ENCODE measurements around the gene SLC16A4. TPM values are rescaled to one million over a fixed set of nuclear protein-coding genes. Genes with fewer than 3 reads are reported as not detected.
"Not testable (repeated sequence)": the region's sequence is repeated elsewhere in the genome, so short reads cannot be mapped to it uniquely, and the experiment has no call there.

The SLC16A4 gene
- total RNA-seq, 2 experiments from 2014 or later: 0.14 to 0.23 TPM

DNA sequence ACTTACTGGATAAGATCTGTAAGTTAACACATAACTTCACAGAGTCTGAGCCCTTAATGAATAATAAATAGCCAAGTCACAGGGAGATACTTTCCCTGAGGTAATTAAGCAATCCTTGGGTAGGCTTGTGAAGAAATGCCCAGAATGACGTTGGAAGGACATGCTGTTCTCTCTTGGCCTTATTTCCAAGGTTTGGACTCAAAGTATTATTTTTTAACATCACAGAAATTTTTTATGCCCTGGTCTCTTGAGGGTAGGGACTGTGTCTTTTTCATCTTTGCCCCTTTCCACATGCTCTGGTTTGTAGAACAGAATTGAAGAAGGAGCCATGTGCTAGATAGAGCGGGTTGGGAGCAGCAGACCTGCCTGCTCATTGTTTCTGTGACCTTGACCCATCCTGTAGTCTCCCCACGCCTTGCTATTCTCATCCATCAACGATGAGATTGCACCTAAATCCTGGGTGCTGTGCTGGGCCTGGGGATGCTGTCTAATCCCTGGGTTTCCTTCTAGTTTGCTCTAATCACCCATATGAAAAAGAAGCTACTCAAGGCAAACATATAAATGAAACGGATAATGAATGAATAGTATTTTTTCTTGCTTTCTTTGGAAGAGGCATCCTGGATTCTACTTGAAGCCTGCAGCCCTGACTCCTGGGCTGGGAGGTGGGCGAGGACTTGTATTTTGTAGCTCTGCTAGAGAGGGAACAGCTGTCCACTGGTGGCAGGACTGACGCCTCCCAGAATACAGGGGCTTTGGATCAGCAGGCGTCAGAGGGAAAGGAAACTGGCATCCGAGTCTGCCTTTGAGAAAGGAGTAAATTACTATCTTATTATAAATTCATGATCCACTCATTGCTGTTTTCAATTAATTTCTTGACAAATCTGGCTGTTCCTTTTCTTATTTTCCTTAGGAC is 34.1 kb upstream of the SLC16A4 start:
- H3K27ac Mint-ChIP-seq: no peak overlapping the region
- DNase-seq: no peak
- no peaks in the 10 kb centered on the region for H3K36me3 Mint-ChIP-seq
- CTCF ChIA-PET: interaction anchor here (1.0 to 3.8 kb wide), 3 partner anchors 12 to 71 kb away, joined by 3 to 14 read pairs (median 4); no protein-coding TSS in a partner anchor
- peaks cover 12% of the 10 kb centered on the region for H3K27me3 Mint-ChIP-seq
- ATAC-seq: no peak
- H3K4me1 Mint-ChIP-seq: peaks cover 14% of the 10 kb centered on the region
- no peak overlapping the region for H3K4me3 Mint-ChIP-seq
- no peaks in the 10 kb centered on the region for H3K9me3 Mint-ChIP-seq (ENCODE audit: low read depth)

DNA sequence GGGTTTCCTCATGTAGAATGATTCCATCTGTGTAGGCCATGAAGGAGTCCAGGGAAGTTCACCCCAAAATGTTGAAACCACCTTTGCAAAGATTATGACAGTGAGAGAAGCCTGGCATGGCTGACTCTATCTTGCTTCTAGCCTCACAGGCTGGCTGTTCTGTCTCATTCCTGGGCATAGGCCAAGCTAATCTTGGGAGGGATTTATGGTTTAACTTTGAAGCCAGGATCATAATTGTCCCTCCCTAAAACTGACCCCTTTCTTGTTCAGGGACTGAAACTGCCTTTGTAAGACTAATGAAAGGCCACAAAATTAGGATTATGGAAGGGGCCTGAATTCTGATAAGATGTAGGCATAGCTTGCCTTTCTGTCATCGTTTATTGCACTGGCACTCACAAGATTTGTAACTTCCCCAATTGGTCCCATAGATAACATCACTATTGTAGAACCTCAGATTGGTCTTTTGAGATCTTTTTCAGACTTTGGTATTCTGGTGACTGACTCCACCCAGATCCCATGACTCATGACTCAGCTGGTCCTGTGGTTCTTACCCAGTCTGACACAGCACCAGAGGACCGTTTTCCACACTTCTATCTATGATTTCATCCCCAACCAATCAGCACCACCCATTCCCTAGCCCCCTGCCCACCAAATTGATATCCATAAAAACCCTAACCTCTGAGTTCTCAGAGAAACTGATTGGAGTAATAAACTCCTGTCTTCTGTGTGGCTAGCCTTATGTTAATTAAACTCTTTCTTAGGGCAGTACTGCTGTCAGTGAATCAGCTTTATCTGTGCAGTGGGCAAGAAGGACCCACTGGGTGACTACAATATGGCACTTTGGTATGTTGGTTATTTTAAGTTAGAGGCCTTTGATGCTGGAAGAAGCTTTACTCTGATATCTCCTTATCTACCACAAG is 30.3 kb upstream of the SLC16A4 start:
- ATAC-seq (peak; percentile 73), DNase-seq (peak; percentile 56)
- H3K4me3 Mint-ChIP-seq: no peak overlapping the region
- peaks cover 14% of the 10 kb centered on the region for H3K4me1 Mint-ChIP-seq
- peaks cover 12% of the 10 kb centered on the region for H3K27me3 Mint-ChIP-seq
- H3K27ac Mint-ChIP-seq: no peak overlapping the region
- CTCF ChIA-PET: interaction anchor here (1.2 to 1.4 kb wide), 2 partner anchors 9 to 39 kb away, joined by 5 to 6 read pairs; no protein-coding TSS in a partner anchor
- H3K9me3 Mint-ChIP-seq (ENCODE audit: low read depth): no peaks in the 10 kb centered on the region
- no peaks in the 10 kb centered on the region for H3K36me3 Mint-ChIP-seq

DNA sequence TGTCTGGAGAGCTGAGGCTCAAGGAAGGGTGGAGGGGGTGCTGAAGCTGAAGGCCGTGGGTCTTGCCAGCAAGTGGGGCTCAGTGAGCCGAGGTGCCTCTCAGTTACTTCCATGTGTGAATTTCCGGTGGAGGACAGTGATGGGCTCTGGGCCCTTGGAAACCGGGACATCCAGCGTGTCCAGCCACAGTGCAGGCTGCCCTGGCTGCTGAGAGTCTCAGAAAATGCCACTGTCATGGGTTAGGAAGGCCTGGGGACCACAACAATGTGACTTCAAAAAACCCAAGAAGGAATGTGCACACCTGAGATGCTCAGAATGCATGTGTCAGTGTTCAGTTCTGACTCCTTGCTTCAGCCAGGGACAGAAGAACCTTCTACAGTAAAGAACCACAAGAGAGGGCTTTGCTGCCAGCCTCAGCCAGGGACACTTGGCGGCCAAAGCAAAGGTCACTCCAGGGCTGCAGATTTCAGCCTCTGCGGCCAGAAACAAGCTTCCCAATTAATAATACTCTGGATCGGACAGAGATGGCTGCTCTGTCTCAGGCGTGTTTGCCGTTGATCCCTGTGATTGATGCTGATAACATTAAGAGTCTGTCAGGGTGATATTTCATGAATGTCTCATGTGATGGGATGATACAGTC is 29.3 kb upstream of the SLC16A4 start:
- Mint-ChIP-seq H3K36me3 (no peaks in the 10 kb centered on the region), H3K27ac (no peak overlapping the region), H3K27me3 (peaks cover 8% of the 10 kb centered on the region), H3K9me3 (ENCODE audit: low read depth) (no peaks in the 10 kb centered on the region), H3K4me1 (peaks cover 14% of the 10 kb centered on the region), H3K4me3 (no peak overlapping the region)
- CTCF ChIA-PET: no interaction called here
- no peak for ATAC-seq
- no peak for DNase-seq

DNA sequence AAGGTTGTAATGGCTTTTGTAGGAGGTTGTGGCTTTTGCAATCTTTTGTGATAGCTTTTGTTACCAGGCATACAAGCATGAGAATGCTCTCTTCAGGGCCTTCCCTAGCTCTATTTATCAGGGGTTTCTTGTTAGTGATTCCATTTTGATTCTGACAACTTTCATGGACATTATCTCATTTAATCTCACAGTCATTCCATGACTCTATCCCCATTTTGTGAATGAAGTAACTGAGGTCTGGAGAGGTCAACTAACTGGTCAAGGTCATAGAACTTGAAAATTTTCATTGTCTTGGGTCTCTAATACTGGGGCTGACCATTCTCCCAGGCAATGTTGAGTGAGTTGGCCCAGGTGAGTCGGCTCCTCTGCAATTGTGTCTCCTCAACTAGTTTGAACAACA is 27.9 kb upstream of the SLC16A4 start:
- no peak for ATAC-seq
- no peak overlapping the region for H3K27ac Mint-ChIP-seq
- no peak overlapping the region for H3K4me3 Mint-ChIP-seq
- DNase-seq: no peak
- no peaks in the 10 kb centered on the region for H3K36me3 Mint-ChIP-seq
- H3K9me3 Mint-ChIP-seq (ENCODE audit: low read depth): no peaks in the 10 kb centered on the region
- H3K27me3 Mint-ChIP-seq: peaks cover 3% of the 10 kb centered on the region
- CTCF ChIA-PET: no interaction called here
- peaks cover 11% of the 10 kb centered on the region for H3K4me1 Mint-ChIP-seq

DNA sequence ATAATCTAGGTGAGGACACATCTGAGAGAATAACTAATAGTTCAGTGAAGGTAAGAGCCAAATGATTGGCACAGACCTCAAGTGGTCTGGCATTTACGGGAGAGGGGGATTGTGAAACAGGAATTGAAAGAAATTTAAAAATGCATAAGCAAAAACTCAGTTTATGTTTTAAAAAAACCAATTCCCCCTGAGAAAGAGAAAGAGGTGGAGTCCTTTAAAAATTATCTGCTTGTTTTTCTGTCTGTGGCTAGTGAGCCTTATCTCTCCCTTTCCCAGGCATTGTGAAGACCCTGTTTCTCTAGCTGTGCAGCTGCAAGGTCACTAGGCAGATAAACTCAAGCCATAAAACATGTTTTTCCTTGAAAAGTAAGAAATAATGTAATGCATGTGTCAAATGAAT is 22.2 kb upstream of the SLC16A4 start:
- H3K9me3 Mint-ChIP-seq (ENCODE audit: low read depth); H3K36me3 Mint-ChIP-seq; H3K27me3 Mint-ChIP-seq; DNase-seq; ATAC-seq; H3K27ac Mint-ChIP-seq; H3K4me3 Mint-ChIP-seq: not testable (repeated sequence)
- peaks cover 11% of the 10 kb centered on the region for H3K4me1 Mint-ChIP-seq
- CTCF ChIA-PET: interaction anchor here (0.7 to 12.4 kb wide), 20 partner anchors 8 to 368 kb away, joined by 3 to 127 read pairs (median 4); partner anchors contain the start of gene RBM15

DNA sequence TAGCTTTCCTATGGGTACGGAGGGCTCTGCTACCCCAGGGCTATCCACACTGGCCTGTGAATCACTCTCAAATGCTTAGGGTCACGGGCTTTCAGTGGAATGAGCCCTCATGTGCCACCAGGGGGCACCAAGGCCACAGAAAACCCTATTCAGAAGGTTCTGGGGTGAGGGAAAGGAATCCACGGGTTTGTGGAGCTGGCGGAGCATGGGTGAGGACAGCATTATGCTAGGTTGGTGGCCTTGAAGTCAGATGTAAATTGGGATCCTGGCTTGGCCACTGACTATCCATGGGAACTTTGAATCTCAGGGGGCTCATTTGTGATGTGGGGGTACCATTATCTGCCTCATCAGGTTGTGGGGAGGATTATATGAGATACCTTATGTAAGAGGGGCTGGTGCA is 21.8 kb upstream of the SLC16A4 start:
- no peaks in the 10 kb centered on the region for H3K9me3 Mint-ChIP-seq (ENCODE audit: low read depth)

DNA sequence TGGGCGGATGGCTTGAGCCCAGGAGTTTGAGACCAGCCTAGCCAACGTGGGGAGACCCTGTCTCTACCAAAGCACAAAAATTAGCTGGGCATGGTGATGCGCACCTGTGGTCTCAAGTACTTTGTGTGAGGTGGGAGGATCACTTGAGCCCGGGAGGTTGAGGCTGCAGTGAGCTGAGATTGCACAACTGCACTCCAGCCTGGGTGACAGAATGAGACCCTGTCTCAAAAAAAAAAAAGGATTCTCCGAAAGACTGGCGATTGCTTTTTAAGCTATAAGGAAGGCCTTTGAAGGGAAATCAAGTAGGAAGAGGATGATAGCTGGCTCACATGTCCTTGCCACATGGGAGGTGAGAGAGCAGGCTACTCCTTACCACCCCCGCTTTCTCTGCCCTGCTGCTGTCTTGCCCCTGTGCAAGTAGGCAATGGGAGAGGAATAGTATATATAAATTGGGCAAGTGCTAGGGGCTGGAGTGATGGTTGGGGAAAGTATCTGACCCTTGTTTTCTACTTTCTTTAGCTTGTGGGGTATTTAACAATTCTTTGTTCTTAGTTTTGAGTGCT is 20.4 kb upstream of the SLC16A4 start:
- no peaks in the 10 kb centered on the region for H3K27me3 Mint-ChIP-seq
- peaks cover 21% of the 10 kb centered on the region for H3K4me1 Mint-ChIP-seq
- peaks cover 2% of the 10 kb centered on the region for H3K36me3 Mint-ChIP-seq
- no peak overlapping the region for H3K27ac Mint-ChIP-seq
- no peak overlapping the region for H3K4me3 Mint-ChIP-seq
- no peaks in the 10 kb centered on the region for H3K9me3 Mint-ChIP-seq (ENCODE audit: low read depth)
- DNase-seq (no peak), ATAC-seq (no peak)
- CTCF ChIA-PET: interaction anchor here (1.0 to 12.4 kb wide), 10 partner anchors 18 to 214 kb away, joined by 3 to 127 read pairs (median 4); partner anchors contain the start of gene RBM15

More for the DNA sequence above, 21.8 kb upstream of the SLC16A4 start:
- ATAC-seq (peak; percentile 57), DNase-seq (peak; percentile 73)
- no peaks in the 10 kb centered on the region for H3K27me3 Mint-ChIP-seq
- no peaks in the 10 kb centered on the region for H3K36me3 Mint-ChIP-seq
- CTCF ChIA-PET: interaction anchor here (0.7 to 12.4 kb wide), 21 partner anchors 8 to 369 kb away, joined by 3 to 127 read pairs (median 4); partner anchors contain the start of gene RBM15
- H3K4me3 Mint-ChIP-seq: no peak overlapping the region
- no peak overlapping the region for H3K27ac Mint-ChIP-seq
- H3K4me1 Mint-ChIP-seq: peaks cover 16% of the 10 kb centered on the region

DNA sequence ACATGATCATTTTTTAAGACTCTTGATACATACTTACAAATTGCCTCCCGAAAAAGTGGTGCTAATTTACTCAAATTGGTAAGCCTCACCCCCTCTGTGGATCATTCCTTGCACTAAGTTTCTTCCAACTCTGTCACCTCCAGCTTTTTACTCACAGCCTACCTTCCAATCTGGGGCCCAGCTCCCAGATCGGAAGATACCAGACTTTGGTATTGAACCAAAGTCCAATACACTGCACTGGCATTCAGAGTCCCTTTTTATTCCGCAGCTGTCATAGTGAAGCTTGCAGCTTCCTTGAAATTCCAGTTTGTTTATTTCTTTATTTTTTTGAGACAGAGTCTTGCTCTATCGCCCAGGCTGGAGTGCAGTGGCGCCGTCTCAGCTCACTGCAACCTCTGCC is 18.5 kb upstream of the SLC16A4 start:
- peaks cover 24% of the 10 kb centered on the region for H3K4me1 Mint-ChIP-seq
- H3K4me3 Mint-ChIP-seq: no peak overlapping the region
- peaks cover 6% of the 10 kb centered on the region for H3K36me3 Mint-ChIP-seq
- DNase-seq: no peak
- H3K27ac Mint-ChIP-seq: no peak overlapping the region
- no peaks in the 10 kb centered on the region for H3K27me3 Mint-ChIP-seq
- CTCF ChIA-PET: interaction anchor here (0.6 to 12.4 kb wide), 10 partner anchors 14 to 372 kb away, joined by 3 to 127 read pairs (median 10); partner anchors contain the start of genes KCNC4 and RBM15
- ATAC-seq: no peak
- no peaks in the 10 kb centered on the region for H3K9me3 Mint-ChIP-seq (ENCODE audit: low read depth)

DNA sequence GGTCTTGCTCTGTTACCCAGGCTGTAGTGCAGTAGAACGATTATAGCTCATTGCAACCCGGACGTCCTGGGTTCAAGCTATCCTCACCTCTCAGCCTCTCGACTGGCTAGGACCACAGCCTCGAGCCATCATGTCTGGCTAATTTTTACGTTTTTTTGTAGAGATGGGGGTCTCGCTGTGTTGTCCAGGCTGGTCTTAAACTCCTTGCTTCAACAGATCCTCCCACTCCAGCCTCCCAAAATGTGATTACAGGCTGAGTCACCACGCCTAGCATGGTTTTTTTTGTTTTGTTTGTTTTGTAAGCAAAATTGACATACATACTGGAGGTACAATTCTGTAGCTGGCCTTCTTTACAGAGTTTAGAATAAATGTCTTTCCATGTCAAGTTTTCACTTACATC is 17.7 kb upstream of the SLC16A4 start:
- no peak for DNase-seq
- ATAC-seq: no peak
- no peaks in the 10 kb centered on the region for H3K27me3 Mint-ChIP-seq
- no peaks in the 10 kb centered on the region for H3K9me3 Mint-ChIP-seq (ENCODE audit: low read depth)
- H3K27ac Mint-ChIP-seq: peak overlapping the region; percentile 47
- peaks cover 26% of the 10 kb centered on the region for H3K4me1 Mint-ChIP-seq
- CTCF ChIA-PET: interaction anchor here (1.0 to 12.4 kb wide), 10 partner anchors 8 to 622 kb away, joined by 3 to 127 read pairs (median 10); partner anchors contain the start of genes KCNC4 and RBM15
- peaks cover 11% of the 10 kb centered on the region for H3K36me3 Mint-ChIP-seq
- H3K4me3 Mint-ChIP-seq: peak overlapping the region; percentile 98

DNA sequence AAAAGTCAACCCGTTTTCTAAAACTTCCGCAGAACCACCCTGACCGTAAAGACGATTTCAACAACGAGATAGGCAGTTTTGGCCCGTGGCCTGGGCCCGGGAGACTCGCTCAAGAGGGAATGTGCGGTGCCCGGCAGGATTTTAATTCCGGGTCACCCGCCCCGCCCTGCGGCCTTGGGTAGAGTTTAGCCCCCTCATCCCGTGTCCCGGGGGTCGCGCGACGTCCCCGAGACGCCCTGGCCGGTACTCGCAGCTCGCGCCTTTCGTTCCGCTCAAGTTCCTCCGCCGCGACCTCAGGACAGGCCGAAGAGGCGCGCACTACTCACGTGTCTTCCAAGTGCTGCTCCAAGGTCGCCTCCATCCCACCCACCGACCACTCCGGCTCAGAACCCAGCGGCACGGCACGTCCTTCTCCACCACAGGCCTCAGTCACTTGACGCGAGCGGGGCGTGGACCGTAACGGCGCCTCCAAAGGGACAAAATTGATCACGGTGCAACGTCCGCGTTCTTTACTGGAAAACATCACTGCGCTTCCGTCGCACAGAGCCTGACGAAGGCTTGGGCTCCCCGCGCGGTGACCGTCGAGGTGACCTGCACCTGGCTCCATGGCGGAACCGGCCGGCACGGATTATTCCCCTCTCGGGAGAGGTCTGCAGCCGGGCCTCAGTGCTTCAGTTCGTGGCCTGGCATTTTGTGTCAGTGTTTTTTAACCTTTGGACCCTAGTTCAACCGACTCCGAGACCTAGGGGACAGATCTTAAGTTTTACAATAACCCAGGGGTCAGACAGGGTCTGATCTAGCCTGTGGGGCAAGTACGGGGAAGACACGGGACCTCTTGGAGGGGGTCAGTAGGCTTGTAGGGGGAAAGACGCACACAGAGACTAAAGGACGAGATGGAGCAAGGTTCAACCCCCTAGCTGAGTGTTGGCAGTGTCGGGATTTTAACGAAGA is 16.7 kb upstream of the SLC16A4 start, which contains the start of gene LAMTOR5:
Gene LAMTOR5, minus strand, starts transcription at position 435 of the 951 bp plus-strand sequence. Its CDS starts 74 bp downstream, at position 361.
- H3K4me1 Mint-ChIP-seq: peaks cover 25% of the 10 kb centered on the region
- no peaks in the 10 kb centered on the region for H3K27me3 Mint-ChIP-seq
- H3K36me3 Mint-ChIP-seq: peaks cover 11% of the 10 kb centered on the region
- no peaks in the 10 kb centered on the region for H3K9me3 Mint-ChIP-seq (ENCODE audit: low read depth)
- DNase-seq: peak; percentile 96
- peak within 1 kb of the TSS; percentile 98 for H3K4me3 Mint-ChIP-seq
- CTCF ChIA-PET: interaction anchor here (1.0 to 12.4 kb wide), 10 partner anchors 9 to 623 kb away, joined by 3 to 127 read pairs (median 10); partner anchors contain the start of genes KCNC4 and RBM15
- ATAC-seq: peak; percentile 95
- peak within 1 kb of the TSS; percentile 98 for H3K27ac Mint-ChIP-seq

DNA sequence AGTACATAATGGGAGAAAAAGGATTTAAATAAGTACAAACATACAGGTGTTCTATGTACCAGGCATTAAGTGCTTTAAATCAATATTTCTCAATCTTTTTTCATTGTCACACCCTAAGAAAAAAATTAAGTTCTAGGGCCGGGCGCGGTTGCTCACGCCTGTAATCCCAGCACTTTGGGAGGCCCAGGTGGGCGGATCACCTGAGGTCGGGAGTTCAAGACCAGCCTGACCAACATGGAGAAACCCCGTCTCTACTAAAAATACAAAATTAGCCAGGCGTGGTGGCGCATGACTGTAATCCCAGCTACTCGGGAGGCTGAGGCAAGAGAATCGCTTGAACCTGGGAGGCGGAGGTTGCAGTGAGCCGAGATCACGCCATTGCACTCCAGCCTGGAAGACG is 15.6 kb upstream of the SLC16A4 start:
- not testable (repeated sequence) for ATAC-seq

More for the DNA sequence above, 15.6 kb upstream of the SLC16A4 start:
- Mint-ChIP-seq H3K4me3 (peak overlapping the region; percentile 98), H3K36me3 (peaks cover 11% of the 10 kb centered on the region), H3K4me1 (peaks cover 25% of the 10 kb centered on the region), H3K27ac (peak overlapping the region; percentile 98)
- H3K9me3 Mint-ChIP-seq (ENCODE audit: low read depth); H3K27me3 Mint-ChIP-seq; DNase-seq: not testable (repeated sequence)
- CTCF ChIA-PET: interaction anchor here (4.7 to 12.4 kb wide), 2 partner anchors 54 to 67 kb away, joined by 29 to 127 read pairs; partner anchors contain the start of gene RBM15
